Measurements from ENCODE around the gene NEU3.
"Not testable (repeated sequence)": the region's sequence is repeated elsewhere in the genome, so short reads cannot be mapped to it uniquely, and the experiment has no call there.

The NEU3 gene

GRCh38 chr11:74989260-74989638, 516 bp downstream of the NEU3 start:
- DNase-seq = no peak

GRCh38 chr11:74990150-74990549, 1.4 kb downstream of the NEU3 start:
- DNase-seq = not testable (repeated sequence)

- DNase-seq = no peak
Measured at GRCh38 chr11:74990941-74991340, 2.2 kb downstream of the NEU3 start.

GRCh38 chr11:74992852-74993251, 4.1 kb downstream of the NEU3 start:
- no peak for DNase-seq

GRCh38 chr11:75000975-75001354, 12.2 kb downstream of the NEU3 start:
- no peak for DNase-seq

GRCh38 chr11:75001686-75002085, 13.0 kb downstream of the NEU3 start:
- no peak for DNase-seq

GRCh38 chr11:75002516-75002915, 13.8 kb downstream of the NEU3 start:
- no peak for DNase-seq

GRCh38 chr11:75004215-75004614, 15.5 kb downstream of the NEU3 start:
- DNase-seq = no peak

- DNase-seq = no peak
Measured at GRCh38 chr11:75011357-75011756, 22.6 kb downstream of the NEU3 start.

GRCh38 chr11:75011872-75012271, 23.1 kb downstream of the NEU3 start:
- no peak for DNase-seq

GRCh38 chr11:75013051-75013450, 24.3 kb downstream of the NEU3 start:
- no peak for DNase-seq

GRCh38 chr11:75014129-75014528, 25.4 kb downstream of the NEU3 start:
- no peak for DNase-seq

GRCh38 chr11:75019200-75019599, 30.5 kb downstream of the NEU3 start:
- not testable (repeated sequence) for DNase-seq

- DNase-seq = not testable (repeated sequence)
Measured at GRCh38 chr11:75020328-75020727, 31.6 kb downstream of the NEU3 start.

GRCh38 chr11:75022296-75022695, 33.6 kb downstream of the NEU3 start:
- no peak for DNase-seq

GRCh38 chr11:75022759-75023396, 34.1 kb downstream of the NEU3 start:
- peak; percentile 14 for DNase-seq

- DNase-seq = no peak
Measured at GRCh38 chr11:75023446-75024067, 34.8 kb downstream of the NEU3 start.

GRCh38 chr11:75024068-75024449, 35.3 kb downstream of the NEU3 start:
- DNase-seq = no peak

- DNase-seq = no peak
Measured at GRCh38 chr11:75024764-75025211, 36.1 kb downstream of the NEU3 start.

- no peak for DNase-seq
Measured at GRCh38 chr11:75025561-75025960, 36.8 kb downstream of the NEU3 start.

GRCh38 chr11:75028321-75028720, 39.6 kb downstream of the NEU3 start:
- DNase-seq = no peak

GRCh38 chr11:75028724-75029123, 40.0 kb downstream of the NEU3 start:
- DNase-seq = no peak

GRCh38 chr11:75029836-75030631, 41.3 kb downstream of the NEU3 start:
- no peak for DNase-seq

- DNase-seq = no peak
Measured at GRCh38 chr11:75031224-75031753, 42.6 kb downstream of the NEU3 start.

Measured in NCI-H1048 (cell line).